COLO668 (cell line): Measurements from ENCODE around the gene TOR4A.
A peak's percentile ranks its signal among the peaks of the same experiment; 100 is the strongest.

ENCODE experiments used
- DNase-seq: peaks from one replicate; lab custom pipeline; 2025; ENCODE audit not compliant: unreplicated experiment; lab: John Stamatoyannopoulos, UW

The TOR4A gene

DNA sequence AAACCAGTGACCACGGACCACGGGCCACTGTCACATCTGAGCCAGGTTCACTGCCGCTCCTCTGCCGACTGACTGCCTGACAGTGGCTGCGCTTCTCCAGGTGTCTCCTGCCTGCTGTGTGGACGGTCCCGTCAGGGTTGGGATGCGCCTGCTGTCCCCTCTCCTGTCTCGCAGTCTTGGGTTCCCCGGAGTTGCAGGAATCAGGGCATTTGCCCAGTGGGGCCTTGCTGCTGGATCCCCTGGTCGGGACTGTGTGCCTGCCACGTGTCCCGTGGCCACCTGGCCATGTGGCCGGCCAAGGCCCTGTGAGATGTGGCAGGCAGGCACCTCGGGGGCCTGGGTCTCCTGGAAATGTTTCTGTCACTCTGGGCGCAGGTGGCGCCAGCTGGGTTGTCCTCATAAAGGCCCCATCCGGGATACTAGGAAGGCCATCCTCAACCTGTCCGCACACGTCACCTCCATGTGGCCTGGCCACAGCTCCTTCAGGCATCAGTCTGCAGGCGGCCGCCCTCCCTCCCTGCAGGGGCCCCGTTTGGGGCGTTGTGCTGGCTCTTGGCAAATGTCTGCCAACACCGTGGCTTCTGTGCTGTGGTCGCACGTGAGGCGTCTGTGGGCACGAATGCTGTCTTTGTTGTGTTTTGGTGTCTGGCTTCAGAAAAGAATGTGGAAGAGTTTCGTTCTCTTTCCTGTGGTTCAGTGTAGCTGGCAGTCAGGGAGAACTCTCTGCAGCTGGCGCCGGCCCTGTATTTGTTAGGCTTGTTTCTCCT lies 6.4 kb upstream of the TOR4A start:
- no peak for DNase-seq

DNA sequence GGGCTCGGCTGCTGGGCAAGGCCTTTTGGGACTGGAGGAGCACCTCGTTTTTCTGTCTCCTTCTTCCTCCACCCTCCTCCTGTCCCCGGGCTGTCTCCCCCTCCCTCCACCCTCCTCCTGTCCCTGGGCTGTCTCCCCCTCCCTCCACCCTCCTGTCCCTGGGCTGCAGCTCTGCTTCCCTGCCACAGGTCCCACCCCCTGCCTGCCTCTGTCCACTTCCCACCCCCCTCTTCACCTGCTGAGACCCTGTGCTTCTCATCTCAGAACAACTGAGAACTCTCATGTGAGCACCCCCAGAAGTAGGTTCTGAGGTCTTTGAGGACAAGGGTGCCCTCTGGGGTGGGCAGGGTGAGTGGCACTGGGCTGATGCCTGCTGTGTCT lies 5.8 kb upstream of the TOR4A start:
- DNase-seq: no peak

DNA sequence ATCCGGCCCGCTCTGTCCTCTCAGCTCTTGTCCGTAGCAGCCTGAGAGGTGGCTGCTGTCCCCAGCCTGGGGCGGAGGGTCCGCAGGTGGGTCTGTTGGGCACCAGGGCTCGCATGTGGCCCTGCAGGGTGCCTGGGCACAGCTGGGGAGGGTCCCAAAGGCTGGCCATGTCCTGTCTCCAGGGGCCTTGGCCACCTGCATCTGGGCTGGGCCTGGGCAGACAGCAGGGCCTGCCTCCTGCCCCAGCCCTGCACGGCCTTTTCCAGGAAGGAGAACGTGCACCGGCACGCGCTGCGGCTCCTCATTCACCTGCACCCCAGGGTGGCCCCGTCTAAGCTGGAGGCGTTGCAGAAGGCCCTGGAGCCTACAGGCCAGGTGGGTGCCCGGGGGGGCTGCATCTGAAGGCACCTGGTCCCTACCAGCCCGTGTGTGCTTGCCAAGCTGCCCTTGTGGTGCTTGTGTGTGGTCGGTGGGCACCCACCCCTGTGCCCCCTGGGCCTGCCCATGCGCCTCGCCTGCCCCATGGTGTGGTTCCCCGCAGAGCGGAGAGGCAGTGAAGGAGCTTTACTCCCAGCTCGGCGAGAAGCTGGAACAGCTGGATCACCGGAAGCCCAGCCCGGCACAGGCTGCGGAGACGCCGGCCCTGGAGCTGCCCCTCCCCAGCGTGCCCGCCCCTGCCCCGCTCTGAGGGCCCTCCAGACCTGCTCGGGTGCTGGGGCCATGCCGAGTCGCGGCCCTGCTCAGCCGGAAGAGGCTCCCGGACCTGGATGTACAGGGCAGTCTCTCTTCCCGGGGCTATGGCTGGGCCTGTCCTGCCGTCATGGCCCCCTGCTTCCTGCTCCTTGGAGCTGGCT lies 5.1 kb upstream of the TOR4A start:
- peak; percentile 77 for DNase-seq

DNA sequence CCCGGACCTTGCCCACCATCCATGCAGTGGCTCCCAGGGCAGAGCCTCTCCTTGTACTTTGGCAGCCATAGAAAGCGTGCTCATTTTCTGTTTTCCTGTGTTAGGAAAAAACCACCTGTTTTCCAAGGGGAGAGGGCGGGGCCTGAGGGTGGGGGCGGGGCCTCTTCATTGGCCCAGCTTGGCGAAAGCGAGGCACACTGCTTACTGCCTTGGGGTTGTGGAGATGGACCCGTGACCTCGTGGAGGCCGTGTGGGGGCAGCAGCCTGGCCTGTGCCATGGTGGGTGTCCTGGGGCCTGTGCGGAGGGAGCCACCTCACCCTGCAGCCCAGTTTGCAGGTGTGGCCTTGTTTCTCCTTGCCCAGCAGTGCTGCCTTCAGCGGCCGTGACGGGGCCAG lies 4.4 kb upstream of the TOR4A start:
- DNase-seq: peak; percentile 78

DNA sequence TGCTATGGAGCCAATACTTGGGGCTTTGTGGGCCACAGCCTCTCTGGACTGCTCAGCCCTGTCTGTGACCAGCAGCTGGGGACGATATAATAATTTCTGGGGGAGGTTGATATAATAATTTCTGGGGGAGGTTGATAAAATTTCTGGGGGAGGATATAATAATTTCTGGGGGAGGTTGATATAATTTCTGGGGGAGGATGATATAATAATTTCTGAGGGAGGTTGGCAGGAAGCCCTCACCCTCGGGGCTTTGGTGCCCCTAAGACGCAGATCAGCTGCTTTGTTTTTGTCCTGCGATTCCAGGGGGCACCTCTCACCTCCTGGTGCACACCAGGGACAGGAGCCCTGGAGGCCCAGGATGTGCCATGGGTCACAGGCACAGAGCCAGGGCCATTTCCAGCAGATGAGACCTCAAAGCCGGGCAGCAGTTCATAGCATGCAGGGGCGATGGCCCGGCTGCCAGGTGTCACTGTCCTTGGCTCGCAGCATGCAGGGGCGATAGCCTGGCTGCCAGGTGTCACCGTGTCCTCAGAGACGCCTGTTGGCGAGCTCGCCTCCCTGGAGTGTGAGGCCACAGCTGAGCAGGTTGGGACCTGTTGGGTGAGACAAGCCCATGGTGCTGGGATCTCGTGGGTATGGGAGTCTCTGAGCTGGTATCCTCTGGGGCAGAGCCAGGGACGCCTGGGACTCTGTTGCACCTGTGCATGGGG lies 3.8 kb upstream of the TOR4A start:
- peak; percentile 88 for DNase-seq

DNA sequence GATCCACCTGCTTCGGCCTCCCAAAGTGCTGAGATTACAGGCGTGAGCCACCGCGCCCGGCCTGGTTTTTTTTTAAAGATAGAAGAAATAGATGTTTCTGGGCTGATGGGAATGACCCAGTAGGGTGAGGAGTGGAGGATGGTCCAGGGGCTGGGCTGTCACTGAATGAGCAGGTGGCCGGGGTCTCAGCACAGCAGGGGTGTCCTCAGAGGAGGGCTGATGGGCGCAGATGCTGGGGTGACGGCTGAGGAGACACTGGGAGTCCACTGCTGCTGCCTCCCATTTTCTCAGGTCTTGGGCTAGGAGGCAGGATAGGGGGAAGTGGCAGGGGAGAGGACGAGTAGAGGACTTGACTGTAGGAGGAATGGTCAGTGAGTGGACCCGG lies 2.3 kb upstream of the TOR4A start:
- DNase-seq: no peak

DNA sequence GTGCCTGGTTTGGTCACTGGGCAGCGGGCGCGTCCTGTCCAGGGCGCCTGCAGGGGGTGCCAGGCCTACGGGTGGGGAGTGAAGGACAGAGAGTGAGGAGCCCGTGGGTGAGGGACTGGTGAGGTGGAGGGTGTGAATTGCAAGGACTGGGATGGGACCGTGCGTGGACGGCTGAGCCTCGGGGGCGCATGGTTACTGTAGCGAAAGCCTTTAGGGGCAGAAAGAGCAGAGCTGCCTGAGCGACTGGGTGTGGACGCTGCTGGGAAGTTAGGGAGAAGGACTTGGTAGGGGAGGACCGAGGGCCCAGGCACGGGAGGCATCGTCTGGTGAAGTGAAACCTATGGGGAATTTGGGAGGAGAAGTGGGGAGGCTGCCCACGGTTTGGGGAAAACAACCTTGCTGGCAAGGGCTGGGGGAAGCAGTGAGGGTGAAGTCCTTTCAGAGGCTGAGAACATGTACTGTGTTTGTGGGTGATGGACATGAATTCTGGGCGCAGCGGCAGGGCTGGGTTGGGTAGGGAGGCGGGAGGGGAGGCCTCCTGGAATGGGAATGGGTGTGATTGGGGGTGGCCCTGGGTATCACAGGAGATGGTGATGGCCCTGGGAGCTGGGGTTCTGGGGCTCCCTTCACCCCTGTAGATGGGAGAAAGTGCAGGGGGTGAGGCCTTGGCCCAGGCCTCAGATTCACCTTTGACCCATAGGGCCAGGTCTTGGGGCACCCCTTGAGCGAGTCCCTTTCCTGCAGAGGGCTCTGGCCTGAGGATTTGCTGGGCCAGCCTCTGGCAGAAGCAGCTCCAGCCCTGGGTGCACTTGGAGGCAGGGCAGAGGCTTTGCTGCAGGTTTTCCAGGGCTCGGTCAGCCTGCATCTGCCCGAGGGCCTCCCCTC lies 1.7 kb upstream of the TOR4A start:
- no peak for DNase-seq

DNA sequence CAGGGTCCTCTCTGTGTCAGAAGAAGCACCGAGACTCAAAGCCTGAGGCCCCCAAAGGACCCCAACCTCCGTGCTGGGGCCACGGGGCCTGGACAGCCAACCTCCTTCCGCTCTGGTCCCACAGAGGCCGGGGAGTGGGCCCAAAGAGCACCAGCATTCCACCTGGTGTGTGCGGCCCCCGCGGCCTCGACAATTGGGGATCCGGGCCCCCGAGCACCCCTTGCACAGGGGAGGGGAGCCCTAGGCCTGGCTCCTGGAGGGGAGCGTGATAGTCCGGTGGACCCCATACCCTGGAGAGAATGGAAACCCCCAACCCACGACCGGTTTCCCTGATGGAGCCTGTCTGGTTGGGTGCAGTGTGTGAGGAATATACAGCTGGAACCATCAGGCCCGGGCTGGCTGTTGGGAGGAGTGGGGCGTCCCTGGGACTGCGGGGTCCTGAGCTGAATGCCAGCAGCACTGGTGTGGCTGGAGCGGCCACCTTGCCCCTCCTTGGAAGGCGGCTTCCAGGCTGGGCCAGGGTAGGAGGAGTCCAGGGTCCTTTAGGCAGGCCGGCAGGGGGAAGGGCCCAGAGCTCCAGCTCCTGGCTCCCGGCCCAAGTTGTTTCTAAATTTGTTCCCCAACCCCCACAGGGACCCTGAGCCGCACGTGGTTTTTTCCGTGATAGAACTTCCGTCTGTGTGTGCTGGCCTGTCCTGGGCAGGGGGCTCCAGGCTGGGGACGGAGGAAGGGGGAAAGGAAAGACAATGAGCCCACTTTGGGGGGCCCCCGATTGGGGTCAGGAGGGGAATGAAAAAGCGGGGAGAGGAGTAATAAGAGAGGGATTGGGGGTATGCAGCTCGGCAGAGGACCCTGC lies 825 bp upstream of the TOR4A start:
- DNase-seq: peak; percentile 40

DNA sequence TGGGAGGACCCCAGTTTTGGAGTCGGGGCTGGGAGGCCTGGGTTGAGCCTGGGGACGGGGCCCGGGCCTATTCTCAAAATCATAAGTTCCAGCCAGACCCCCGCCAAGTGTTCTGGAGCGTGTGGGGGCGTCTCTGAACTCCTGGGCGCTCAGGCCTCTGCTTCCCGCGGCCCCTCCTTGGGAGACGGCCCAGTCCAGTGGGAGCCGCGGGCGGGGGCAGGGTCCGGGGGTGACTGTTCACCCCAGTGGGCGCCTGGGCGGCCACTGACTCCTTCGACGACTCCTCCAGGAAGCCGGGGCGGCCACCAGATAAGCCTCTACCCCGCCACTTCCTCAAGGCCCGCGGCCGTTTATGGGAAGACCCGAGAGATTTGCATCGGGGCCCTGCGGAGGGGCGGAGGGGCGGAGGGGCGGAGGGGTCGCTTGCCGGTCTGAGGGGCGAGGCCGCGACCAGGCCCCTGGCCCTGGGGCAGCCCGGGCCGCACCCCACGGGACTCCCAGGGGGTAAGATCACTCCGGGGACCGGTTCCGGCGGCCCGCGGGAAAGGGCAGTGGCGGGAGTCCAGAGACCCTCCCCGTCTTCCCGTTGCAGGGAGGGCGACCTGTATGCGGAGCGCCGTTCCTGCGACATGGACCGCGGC lies 655 bp downstream of the TOR4A start:
- DNase-seq: no peak

DNA sequence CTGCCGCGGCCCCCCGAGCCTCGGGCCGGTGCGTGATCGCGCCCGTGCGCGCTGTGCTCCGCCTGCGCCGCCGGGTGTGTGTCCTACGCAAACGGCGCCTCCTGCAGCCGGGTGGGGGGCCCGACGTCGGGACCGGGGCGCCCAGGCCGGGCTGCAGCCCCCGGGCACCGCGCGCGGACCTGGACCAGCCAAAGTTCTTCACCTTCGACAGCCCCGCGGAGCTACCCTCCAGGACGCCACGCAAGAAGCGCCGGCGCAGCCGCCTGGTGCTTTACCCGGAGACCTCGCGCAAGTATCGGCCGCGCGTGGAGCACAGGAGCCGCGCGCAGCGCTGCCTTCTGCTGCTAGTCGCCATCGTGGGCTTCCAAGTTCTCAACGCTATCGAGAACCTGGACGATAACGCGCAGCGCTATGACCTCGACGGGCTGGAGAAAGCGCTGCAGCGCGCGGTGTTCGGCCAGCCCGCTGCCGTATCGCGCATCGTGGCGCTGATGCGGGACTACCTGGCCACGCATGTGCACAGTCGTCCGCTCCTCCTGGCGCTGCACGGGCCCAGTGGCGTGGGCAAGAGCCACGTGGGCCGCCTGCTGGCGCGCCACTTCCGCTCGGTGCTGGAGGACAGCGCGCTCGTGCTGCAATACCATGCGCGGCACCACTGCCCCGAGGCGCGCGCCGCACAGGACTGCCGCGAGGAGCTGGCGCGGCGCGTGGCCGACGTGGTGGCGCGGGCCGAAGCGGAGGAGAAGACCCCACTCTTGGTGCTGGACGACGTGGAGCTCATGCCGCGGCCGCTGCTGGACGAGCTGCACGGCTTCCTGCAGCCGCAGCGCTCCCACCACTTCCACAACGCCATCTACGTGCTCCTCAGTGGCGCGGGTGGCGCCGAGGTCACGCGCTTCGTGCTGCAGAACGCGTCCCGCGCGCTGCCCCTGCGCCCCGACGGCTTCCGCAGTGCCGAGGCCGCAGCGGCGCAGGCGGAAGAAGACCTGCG lies 1.5 kb downstream of the TOR4A start:
- no peak for DNase-seq

DNA sequence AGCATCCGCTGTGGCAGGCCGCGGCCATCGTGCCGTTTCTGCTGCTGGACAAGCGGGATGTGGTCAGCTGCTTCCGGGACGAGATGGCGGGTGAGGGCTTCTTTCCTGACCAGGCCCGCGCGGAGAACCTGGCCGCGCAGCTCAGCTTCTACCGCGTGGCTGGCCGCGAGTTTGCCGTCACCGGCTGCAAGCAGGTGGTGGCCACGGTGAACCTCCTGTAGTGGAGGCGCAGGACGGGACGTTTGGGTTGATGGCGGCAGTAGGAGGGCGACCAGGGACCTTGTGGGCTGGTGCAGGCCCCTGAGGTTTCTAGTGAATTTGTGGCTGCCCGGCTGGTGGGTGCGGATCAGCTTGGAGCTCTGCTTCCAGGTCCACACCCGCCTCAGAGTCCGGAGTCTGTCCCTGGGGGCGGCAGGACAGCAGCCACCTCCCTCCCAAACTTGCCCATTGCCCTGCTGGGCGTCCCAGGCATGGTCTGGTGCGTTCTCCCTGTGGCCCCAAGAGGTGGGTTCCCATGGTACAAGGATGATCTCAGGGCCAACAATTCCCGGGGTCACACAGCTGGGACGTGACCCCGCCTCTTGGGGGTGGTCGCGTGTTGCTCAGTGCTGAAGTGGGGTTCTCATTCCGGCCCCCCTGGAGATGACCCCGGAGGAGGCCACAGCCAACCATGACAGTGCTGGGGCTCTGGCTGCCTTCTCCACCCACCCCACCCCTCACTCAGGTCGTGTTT lies 2.4 kb downstream of the TOR4A start:
- no peak for DNase-seq

DNA sequence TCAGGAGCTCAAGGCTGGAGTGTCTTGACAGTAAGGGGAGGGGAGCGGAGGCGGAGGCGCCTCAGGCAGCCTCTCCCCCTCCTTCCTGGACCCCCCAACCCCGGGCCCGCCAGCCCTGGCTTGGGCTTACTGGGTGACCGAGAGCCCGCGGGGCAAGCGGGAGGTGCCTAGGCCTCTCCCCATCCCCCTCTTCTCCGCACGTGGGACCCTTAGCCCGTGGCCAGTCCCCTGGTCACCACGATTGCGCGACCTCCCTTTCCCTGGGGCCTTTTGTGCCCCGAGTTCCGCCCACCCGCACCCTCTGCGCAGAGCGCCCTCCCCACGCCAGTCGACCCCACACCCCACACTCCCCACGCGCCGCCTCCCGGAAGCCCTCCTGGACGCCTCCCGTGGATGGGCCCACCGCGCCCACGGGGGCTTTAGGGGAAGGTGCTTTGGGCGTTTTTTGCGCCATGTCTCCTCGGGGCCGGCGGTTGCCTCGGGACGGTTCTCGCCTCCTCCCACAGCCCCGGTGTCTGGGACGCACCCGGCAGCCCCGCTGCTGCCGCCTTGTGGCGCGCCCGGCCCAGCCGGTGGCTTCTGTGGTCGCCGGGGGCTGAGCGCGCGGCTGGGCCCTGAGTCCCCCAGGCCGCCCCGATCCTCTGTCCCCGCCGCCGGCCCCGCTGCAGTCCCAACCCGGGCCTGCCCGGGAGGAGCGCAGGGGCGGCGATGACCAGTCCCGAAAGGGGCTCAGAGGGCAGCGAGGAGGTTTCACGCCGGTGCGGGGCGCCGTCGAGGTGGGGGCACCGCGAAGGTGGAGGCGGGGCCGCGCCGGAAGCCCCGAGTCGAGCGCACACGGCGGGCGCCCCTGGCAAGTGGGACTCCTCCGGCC lies 3.2 kb downstream of the TOR4A start:
- no peak for DNase-seq

DNA sequence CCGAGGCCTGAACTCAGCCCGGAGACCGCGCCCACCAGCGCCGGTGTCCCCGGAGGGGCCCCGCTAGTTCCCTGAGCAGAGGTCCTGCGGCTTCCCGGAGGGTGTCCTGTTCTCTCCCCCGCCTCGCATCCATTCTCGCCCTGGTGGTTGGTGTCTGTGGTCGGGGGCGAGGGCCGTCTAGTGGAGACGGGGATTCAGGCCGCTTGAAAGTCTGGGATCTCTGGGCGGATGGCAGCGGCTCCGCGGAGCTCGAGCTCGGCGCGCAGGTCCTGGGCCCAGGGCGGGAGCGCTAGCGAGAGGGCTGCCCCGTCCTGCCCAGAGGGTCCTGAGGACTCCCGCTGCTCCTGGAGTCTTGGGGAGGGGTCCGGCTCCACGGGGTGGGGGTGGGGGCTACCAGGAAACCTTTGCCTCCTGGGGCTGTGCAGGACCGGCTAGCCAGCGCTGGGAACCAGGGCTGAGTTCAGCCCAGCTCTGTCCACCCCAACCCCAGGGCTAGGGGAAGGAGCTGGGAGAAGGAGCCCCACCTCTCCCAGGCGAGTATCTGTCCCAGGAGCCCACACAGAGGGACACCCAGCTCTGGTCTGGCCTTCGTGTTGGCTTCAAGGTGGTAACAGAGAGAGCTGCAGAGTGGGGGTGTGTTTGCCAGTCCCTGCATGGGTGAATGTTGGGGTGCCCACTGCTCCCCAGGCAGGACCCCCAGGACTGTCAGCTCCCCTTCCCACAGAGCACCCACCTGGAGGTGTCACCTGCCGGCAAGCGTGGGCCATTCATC lies 4.0 kb downstream of the TOR4A start:
- no peak for DNase-seq

DNA sequence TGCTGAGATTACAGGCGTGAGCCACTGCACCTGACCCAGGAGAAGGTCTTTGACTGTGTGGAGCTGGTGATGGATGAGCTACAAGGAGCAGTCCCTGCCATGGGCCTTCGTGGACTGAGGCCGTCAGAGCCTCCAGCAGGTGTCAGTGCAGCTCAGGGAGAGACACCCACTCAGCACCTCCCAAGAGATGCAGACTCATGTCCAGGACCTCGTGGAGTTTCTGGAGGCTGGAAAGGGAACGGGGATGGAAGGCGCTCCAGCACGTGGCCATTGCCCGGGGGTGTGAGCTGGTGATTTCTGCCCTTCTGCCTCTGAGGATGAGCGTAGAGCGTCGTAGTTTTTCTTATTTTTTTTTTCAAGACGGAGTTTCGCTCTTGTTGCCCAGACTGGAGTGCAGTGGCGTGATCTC lies 9.5 kb downstream of the TOR4A start:
- DNase-seq: peak; percentile 75

DNA sequence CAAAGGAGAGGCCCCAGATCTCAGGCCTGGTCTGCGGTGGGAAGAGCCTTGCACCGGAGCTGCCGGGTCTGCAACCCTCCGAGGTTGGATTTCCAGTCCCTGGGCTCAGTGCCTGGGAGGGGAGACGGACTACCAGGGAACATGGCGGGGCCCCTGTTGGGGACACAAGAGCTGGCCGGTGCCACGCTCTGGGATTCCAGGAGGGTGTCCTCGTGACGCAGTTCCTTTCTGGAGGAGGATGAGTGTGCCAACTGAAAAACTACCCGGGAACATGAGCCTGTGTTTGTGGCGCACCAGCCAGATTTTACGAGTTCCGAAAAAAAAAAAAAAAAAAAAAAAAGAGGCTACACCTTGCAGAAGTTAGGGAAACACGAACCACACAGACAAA lies 15.6 kb downstream of the TOR4A start:
- DNase-seq: no peak
